Keratinocyte (primary cell): ENCODE measurements around the gene ZNF778. TPM values are rescaled to one million over a fixed set of nuclear protein-coding genes. Genes with fewer than 3 reads are reported as not detected.
A peak's percentile ranks its signal among the peaks of the same experiment; 100 is the strongest.

ENCODE experiments used
- DNase-seq: peaks from one replicate; pipeline ENCODE4 v3.0.0-alpha.2; 2011; ENCODE audit warnings: low read depth, missing footprints, low spot score
- FAIRE-seq: peaks from 2 replicates; lab custom pipeline; 2011; peaks lifted over from hg19 to GRCh38; lab: Jason Lieb, UNC
- H2AFZ ChIP-seq: 2 replicates; pipeline ENCODE4 v1.6.0; 2012; ENCODE audit warnings: low read length, control low read depth, inconsistent platforms; ENCODE audit not compliant: control insufficient read depth
- H3K27ac ChIP-seq: 2 replicates; pipeline ENCODE4 v1.5.1; 2011; ENCODE audit warnings: low read length; ENCODE audit not compliant: control insufficient read depth, insufficient read depth
- H3K27me3 ChIP-seq: 3 replicates; pipeline ENCODE4 v1.6.0; 2011; ENCODE audit warnings: low read length; ENCODE audit not compliant: control insufficient read depth, insufficient read depth; ENCODE audit errors: extremely low read depth
- H3K36me3 ChIP-seq, 2 experiments: 2 replicates in 1 of 2; 3 replicates in 1 of 2; pipeline ENCODE4 v1.5.1; 2011; ENCODE audit warnings: low read length in 2 of 2, mild to moderate bottlenecking in 1 of 2; ENCODE audit not compliant: control insufficient read depth in 2 of 2, insufficient read depth in 2 of 2; ENCODE audit errors: extremely low read depth in 1 of 2
- H3K4me1 ChIP-seq: 3 replicates; pipeline ENCODE4 v1.5.1; 2011; ENCODE audit warnings: low read length; ENCODE audit not compliant: control insufficient read depth, insufficient read depth; ENCODE audit errors: extremely low read depth
- H3K4me2 ChIP-seq: 3 replicates; pipeline ENCODE4 v1.6.0; 2011; ENCODE audit warnings: low read depth, low read length; ENCODE audit not compliant: control insufficient read depth, insufficient read depth; ENCODE audit errors: extremely low read depth
- H3K4me3 ChIP-seq, 3 experiments: fragments of 200-600 bp in 1 of 3; sonication (generic) in 1 of 3; 2 replicates in 2 of 3; 3 replicates in 1 of 3; pipeline ENCODE4 v1.5.1; 2011 to 2016; ENCODE audit warnings: low read length in 3 of 3, mild to moderate bottlenecking in 3 of 3, control low read depth in 2 of 3, inconsistent platforms in 1 of 3, low read depth in 1 of 3, mixed read lengths in 1 of 3, mixed run types in 1 of 3, moderate library complexity in 1 of 3; ENCODE audit not compliant: control insufficient read depth in 2 of 3, insufficient read depth in 2 of 3; ENCODE audit errors: extremely low read depth in 1 of 3
- H3K79me2 ChIP-seq: 2 replicates; pipeline ENCODE4 v1.6.0; 2012; ENCODE audit warnings: low read length; ENCODE audit not compliant: control insufficient read depth, insufficient read depth
- H3K9ac ChIP-seq: 3 replicates; pipeline ENCODE4 v1.6.0; 2011; ENCODE audit warnings: low read length; ENCODE audit not compliant: control insufficient read depth, insufficient read depth; ENCODE audit errors: extremely low read depth
- H3K9me1 ChIP-seq: 3 replicates; pipeline ENCODE4 v1.6.0; 2011; ENCODE audit warnings: low read length; ENCODE audit not compliant: control insufficient read depth, insufficient read depth; ENCODE audit errors: extremely low read depth
- H3K9me3 ChIP-seq: 2 replicates; pipeline ENCODE4 v1.5.1; 2012; ENCODE audit warnings: low read depth, low read length; ENCODE audit not compliant: control insufficient read depth
- H4K20me1 ChIP-seq: 3 replicates; pipeline ENCODE4 v1.6.0; 2011; ENCODE audit warnings: low read length; ENCODE audit not compliant: control insufficient read depth, insufficient read depth; ENCODE audit errors: extremely low read depth
- EZH2 ChIP-seq: IDR thresholded peaks from one replicate; pipeline ENCODE4 v1.6.1; 2012; ENCODE audit warnings: inconsistent platforms, mild to moderate bottlenecking, low read length, moderate library complexity
- dilution Hi-C: fragments of 300-500 bp; cut with MboI; formaldehyde crosslinking; loops from one replicate; pipeline ENCODE4 v1.7.0; 2020; ENCODE audit warnings: low sequenced_read_pairs; ENCODE audit not compliant: extremely low pct_ligation_motif_present
- polyA plus RNA-seq, 5 experiments: library from polyadenylated mRNA; depleted of rRNA in 3 of 5; stranded (reverse) in 3 of 5; stranded (forward) in 1 of 5; unstranded in 1 of 5; fragments of >200 nt; gene quantifications; 1 replicate in 1 of 5; 2 replicates in 3 of 5; 3 replicates in 1 of 5; pipeline versions ENCODE4 v1.2.1 to v1.2.3, GENCODE V29; 2011 to 2012; ENCODE audit warnings: missing spikeins in 2 of 5, low read depth in 1 of 5, low replicate concordance in 1 of 5
- TF ChIP-seq, protein P1 (sequence below), 3 experiments: IDR thresholded peaks in 1 of 3; conservative IDR thresholded peaks in 1 of 3; optimal IDR thresholded peaks in 1 of 3; 2 replicates in 2 of 3; 3 replicates in 1 of 3; pipeline versions ENCODE3 to v1.5.1; 2011; ENCODE audit warnings: low read length in 3 of 3, mild to moderate bottlenecking in 3 of 3, moderate library complexity in 2 of 3, control low read depth in 1 of 3, inconsistent platforms in 1 of 3; ENCODE audit not compliant: insufficient read depth in 2 of 3; ENCODE audit errors: extremely low read depth in 1 of 3

ZNF778 gene
- polyA plus RNA-seq, 1 donor (not counting 4 experiments of a cell fraction or from before 2014, with no cell fraction given): 6.2 TPM

DNA sequence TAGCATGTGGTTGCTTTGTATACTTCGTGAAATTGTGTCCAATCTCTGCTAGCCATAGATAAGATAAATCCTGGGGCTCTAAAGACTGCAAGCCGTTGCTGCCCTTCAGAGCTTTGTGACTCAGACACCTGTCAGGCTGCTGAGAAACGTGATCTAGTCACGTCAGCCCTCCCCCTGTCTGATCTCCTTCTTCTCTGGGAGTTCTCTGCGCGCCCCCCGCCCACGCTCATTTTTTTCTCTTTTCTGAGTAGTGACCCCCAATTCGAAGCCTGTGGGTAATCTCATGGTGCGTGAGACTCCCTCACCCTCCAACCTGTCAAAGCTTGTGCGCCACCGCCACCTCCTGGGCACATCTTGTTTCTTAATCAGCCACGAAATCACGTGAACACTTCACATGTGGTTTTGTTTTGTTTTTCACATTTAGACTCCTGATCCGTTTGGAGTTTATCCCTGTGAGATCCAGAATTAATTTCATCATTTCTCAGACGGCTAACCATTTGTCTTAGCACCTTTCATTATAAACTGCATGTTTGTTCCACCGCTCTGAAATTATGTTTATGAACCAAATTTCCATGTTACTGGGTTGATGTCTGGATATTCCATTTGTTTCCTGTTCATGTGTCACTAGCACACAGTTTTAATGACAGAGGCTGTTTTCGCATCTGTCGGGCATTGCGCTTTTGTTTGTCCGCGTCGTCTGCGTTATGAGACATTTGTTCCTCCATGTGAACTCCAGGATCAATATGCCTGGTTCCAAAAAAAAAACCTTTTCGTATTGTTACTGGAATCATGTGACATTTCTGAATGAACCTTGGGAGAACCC lies 977 bp upstream of the ZNF778 start:
- Histone ChIP-seq H3K9ac (peak overlapping the region; percentile 97), H3K4me1 (peaks cover 9% of the 10 kb centered on the region), H3K4me3 (peak overlapping the region; percentile 94 to 96 (median 95)), H3K36me3 (peaks cover 3 to 10% of the 10 kb centered on the region in 2 experiments), H3K27ac (peak overlapping the region; percentile 89), H2AFZ (peak overlapping the region; percentile 92), H3K4me2 (peak overlapping the region; percentile 98), H3K27me3 (no peaks in the 10 kb centered on the region), H3K9me1 (no peaks in the 10 kb centered on the region), H3K79me2 (peaks cover 18% of the 10 kb centered on the region), H4K20me1 (no peaks in the 10 kb centered on the region), H3K9me3 (no peaks in the 10 kb centered on the region)
- dilution Hi-C loops: no loop called here
- TF ChIP-seq, protein P1, sequence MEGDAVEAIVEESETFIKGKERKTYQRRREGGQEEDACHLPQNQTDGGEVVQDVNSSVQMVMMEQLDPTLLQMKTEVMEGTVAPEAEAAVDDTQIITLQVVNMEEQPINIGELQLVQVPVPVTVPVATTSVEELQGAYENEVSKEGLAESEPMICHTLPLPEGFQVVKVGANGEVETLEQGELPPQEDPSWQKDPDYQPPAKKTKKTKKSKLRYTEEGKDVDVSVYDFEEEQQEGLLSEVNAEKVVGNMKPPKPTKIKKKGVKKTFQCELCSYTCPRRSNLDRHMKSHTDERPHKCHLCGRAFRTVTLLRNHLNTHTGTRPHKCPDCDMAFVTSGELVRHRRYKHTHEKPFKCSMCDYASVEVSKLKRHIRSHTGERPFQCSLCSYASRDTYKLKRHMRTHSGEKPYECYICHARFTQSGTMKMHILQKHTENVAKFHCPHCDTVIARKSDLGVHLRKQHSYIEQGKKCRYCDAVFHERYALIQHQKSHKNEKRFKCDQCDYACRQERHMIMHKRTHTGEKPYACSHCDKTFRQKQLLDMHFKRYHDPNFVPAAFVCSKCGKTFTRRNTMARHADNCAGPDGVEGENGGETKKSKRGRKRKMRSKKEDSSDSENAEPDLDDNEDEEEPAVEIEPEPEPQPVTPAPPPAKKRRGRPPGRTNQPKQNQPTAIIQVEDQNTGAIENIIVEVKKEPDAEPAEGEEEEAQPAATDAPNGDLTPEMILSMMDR (optimal IDR thresholded peaks at IDR 0.05 in 1 of 3, IDR thresholded peaks at IDR 0.05 in 1 of 3, conservative IDR thresholded peaks at IDR 0.05 in 1 of 3; ENCODE audit: extremely low read depth in 1 of 3, insufficient read depth in 2 of 3, low read length in 3 of 3): peak; percentile 68 to 87 (median 85)
- no peak for TF ChIP-seq EZH2
- DNase-seq (peak; percentile 32), FAIRE-seq (peak; percentile 44)

DNA sequence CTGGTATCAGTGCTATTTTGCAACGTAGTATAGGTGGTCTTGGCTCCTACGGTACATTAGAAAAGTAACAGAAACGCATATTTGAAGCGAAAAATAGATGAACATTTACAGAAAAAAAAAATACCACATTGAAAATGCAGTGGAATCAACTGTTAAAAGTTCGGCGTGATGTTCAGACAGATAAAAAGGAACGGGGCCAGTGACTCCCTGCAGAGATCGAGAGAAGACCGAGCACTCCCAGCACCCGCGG lies 440 bp upstream of the ZNF778 start:
- no peak for FAIRE-seq

More for the DNA sequence above, 440 bp upstream of the ZNF778 start:
- peaks cover 4 to 16% of the 10 kb centered on the region in 2 experiments for H3K36me3 ChIP-seq
- peak overlapping the region; percentile 89 for H3K27ac ChIP-seq
- H2AFZ ChIP-seq: peak overlapping the region; percentile 92
- H3K4me1 ChIP-seq: peaks cover 9% of the 10 kb centered on the region
- TF ChIP-seq, protein P1 (optimal IDR thresholded peaks at IDR 0.05 in 1 of 3, IDR thresholded peaks at IDR 0.05 in 1 of 3, conservative IDR thresholded peaks at IDR 0.05 in 1 of 3; ENCODE audit: extremely low read depth in 1 of 3, insufficient read depth in 2 of 3, low read length in 3 of 3): no peak
- TF ChIP-seq EZH2: no peak
- no peaks in the 10 kb centered on the region for H4K20me1 ChIP-seq
- dilution Hi-C loops: no loop called here
- DNase-seq: no peak
- peak overlapping the region; percentile 94 to 96 (median 95) for H3K4me3 ChIP-seq
- H3K9me1 ChIP-seq: no peaks in the 10 kb centered on the region
- H3K79me2 ChIP-seq: peaks cover 18% of the 10 kb centered on the region
- no peaks in the 10 kb centered on the region for H3K9me3 ChIP-seq
- peak overlapping the region; percentile 98 for H3K4me2 ChIP-seq
- H3K27me3 ChIP-seq: no peaks in the 10 kb centered on the region
- peak overlapping the region; percentile 97 for H3K9ac ChIP-seq
